GM18867 (cell line): ENCODE results near the gene TIMP3.
"Not testable (repeated sequence)": the region's sequence is repeated elsewhere in the genome, so short reads cannot be mapped to it uniquely, and the experiment has no call there.

ENCODE experiments used
- ATAC-seq: cut with Tn5 transposase; IDR thresholded peaks from one replicate; pipeline ENCODE4 v1.9.1; 2021; ENCODE audit warnings: mild to moderate bottlenecking, moderate library complexity; ENCODE audit not compliant: unreplicated experiment

TIMP3 gene

GRCh38 chr22:32850591-32851517 lies 49.3 kb downstream of the TIMP3 start:
- ATAC-seq = no peak

DNA sequence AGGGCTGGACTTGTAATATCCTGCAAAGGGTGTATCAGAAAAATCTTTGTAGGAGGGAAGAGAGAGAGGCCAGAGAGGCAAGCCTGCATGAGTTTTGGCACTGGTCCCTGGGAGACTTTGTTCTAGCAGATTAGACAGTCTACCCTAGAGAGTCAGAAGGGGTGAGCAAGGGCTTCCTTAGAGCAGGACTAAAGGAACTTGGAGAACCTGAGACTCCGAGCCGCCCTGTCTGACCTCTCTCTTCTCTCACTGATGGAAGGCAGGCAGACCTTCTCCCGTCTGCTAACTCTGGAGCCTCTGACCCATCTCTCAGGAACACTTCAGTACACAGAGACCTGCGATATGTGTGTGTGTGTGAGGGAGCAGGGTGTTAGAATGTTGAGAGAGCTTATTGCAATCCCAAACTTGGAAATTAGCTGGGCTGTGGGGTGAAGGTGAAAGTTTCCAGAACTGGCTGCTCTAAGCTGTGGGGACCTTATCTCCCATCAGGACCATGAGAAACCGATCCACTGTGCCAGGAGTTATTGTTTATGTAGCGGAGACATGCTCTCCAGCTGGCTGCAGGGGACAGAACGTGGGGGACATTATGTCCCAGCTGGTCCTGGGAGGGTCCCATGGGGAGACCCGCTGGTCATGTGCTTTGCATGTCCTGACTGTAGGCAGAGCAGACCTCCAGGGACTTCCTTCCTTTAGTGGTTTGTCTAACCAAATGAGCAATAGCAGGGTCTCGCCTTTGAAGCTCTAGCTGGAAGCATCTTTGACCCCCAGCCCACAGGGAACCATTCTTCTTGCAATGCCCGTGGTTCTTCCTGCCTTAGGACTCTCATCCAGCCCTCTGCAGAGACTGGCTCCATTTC lies 51.1 kb downstream of the TIMP3 start:
- ATAC-seq = no peak

GRCh38 chr22:32853662-32854061 lies 52.2 kb downstream of the TIMP3 start:
- ATAC-seq = no peak

DNA sequence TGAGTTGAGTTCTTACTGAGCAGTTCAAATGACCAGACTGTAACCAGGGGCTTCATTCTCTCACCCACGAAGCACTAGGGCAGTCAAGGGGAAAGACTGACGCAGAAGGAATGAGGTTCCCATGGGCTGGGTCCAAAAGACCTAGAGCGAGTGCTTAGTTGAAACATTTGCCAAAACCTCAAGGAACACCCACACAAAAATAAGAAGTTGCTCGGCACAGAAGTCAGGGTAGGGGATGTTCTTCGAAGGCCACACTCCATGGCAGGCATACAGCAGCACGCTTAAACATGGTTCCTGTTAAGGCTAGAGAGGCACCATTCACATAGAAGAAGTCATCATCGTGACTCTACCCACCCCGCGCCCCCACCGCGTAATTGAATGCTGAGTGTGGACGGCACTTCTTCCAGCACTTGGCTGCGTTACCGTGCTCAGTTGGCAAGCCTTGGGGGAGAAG lies 52.9 kb downstream of the TIMP3 start:
- ATAC-seq = no peak

GRCh38 chr22:32855045-32855756 lies 53.7 kb downstream of the TIMP3 start:
- no peak for ATAC-seq

DNA sequence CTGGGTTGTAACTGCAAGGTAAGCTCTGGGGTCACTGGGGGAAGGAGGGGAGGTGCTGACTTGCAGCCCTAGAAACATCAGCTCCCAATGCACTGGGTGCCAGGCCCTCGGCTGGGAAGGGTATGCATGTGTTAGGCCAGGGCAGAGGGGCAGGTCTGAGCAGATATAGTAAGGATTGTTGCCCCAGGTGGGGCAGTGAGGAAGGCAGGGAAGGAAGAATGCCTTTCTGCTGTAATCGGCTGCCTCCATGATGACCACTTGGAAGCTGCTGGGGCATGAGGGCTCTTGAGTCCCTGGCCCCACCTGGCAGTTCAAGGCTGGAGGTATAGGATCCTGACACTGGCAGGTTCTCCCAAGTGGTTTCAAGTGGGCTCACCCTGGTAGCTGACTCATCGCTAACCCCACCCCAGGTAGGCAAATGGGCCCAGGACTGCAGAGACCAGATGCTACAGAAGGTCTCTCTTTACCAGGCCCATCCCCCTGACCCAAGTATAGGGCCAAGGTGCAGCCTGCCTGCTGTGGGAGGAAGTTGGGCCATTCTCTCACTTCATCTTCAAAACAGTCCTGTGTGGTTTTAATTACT lies 56.7 kb downstream of the TIMP3 start:
- ATAC-seq = no peak

- no peak for ATAC-seq
Observed at GRCh38 chr22:32858957-32859356, 57.5 kb downstream of the TIMP3 start.

GRCh38 chr22:32859743-32860142 lies 58.2 kb downstream of the TIMP3 start:
- no peak for ATAC-seq

DNA sequence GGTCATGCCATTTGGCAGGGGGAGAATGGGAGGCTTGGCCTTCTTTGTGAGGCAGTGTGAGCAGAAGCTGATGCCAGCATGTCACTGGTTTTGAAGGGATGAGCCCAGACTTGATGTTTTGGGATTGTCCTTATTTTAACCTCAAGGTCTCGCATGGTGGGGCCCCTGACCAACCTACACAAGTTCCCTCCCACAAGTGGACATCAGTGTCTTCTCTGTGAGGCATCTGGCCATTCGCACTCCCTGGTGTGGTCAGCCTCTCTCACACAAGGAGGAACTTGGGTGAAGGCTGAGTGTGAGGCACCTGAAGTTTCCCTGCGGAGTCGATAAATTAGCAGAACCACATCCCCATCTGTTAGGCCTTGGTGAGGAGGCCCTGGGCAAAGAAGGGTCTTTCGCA lies 59.8 kb downstream of the TIMP3 start:
- no peak for ATAC-seq

- no peak for ATAC-seq
Observed at GRCh38 chr22:32862083-32862482, 60.6 kb downstream of the TIMP3 start.

DNA sequence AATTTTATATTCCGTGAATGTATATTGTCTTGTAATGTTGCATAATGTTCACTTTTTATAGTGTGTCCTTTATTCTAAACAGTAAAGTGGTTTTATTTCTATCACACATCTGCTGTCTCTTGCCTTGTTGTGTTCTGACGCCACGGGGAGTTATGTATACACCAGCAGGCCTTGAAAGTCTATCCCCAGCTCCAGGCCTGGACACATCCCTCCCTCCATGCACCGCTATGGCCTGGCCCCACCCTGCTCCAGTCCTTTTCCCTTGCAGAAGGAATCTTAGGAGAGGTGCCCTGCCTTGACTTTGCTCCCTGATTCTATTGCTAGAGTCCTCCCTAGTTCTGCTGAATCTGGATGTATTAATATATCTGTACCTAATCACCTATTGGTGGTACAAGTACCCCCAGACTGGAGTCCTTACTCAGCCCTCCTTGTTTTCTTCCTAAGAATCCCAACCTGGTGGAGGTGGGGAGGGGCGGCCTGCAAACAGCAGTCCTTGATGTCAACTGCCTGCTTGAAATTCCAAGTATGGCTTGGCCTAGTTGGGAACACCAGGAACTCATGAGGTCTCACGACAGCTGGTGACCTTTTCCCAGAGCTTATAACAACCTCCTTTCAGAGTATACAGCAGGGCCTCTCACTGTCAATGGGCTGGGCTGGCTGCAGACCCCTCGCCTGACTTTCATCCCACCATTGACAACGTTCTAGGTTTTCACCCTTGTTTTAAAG lies 61.6 kb downstream of the TIMP3 start:
- ATAC-seq = no peak

- no peak for ATAC-seq
Observed at GRCh38 chr22:32864041-32864440, 62.5 kb downstream of the TIMP3 start.

DNA sequence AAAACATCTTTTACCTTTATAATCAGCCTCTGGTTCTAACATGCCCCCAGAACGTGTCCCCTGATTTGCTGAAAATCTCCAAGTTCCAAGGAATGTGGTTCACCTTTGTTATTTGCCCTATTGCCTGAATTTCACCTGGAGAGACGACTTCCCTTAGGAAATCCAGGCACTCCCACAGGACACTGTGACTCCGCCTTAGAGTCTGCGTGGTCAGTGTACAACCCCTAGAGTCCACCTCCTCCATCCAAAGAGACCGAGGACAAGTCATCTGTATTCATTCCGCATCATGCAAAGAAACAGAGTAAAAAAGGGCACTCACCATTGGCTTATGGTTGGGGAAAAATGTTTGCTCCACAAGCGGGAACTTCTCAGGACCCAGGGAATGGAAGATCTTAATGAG lies 63.1 kb downstream of the TIMP3 start:
- ATAC-seq = no peak

GRCh38 chr22:32866953-32867352 lies 65.4 kb downstream of the TIMP3 start:
- no peak for ATAC-seq

DNA sequence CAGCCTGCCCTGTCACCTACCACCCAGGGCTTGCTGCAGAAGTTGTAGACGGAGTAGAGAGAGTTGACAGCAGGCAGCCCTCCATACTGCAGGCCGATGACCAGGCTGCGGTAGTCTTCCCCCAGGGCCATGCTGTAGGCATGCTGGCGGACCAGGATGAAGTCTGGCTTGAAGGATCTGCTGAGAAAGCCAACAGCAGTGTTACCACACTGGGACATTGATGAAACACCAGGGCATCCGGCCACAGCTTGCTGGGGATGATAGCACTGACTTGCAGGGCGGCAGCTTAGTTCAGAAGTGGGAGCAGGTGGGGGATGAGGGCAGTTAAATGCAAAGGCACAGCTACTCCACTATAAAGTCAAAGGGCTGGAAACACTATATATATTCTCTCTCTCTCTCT lies 67.4 kb downstream of the TIMP3 start:
- no peak for ATAC-seq

DNA sequence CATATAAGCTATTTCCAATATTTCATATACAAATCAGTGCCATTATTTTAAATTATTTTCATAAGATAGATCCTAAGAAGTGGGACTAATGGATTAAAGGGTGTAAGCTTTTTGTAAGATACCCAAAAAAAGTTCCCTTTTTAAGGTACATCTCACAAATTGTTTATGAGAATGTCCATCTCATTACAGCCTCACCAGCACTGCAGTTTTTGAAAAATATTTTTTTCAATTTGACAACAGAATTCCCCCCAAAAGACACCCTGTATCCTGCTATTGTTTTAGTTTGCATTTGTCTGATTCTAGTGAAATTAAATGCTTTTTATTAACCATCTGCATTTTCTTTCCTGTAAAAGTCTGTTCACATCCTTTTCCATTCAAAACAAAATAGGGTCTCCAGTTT lies 69.0 kb downstream of the TIMP3 start:
- ATAC-seq = no peak

- ATAC-seq = not testable (repeated sequence)
Observed at GRCh38 chr22:32873604-32874003, 72.1 kb downstream of the TIMP3 start.

DNA sequence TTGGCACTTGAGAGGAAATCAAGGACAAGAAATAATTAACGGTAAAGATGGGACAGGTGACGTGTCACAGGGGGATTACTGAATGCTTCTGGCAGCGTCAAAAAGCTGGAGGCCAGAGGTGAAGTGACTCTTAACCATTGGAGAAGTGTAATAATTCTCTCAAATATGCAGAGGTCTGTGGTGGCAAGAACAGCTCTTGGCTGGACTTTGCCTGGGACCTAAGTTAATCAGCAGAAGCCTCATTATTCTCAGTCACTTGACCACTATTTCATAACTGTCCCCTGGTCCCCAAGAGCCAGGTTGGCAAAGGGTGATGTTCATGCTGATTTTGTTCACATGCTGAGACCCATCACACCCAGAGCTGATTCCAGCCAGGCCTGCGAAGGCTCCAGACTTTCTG lies 72.9 kb downstream of the TIMP3 start:
- ATAC-seq = no peak

DNA sequence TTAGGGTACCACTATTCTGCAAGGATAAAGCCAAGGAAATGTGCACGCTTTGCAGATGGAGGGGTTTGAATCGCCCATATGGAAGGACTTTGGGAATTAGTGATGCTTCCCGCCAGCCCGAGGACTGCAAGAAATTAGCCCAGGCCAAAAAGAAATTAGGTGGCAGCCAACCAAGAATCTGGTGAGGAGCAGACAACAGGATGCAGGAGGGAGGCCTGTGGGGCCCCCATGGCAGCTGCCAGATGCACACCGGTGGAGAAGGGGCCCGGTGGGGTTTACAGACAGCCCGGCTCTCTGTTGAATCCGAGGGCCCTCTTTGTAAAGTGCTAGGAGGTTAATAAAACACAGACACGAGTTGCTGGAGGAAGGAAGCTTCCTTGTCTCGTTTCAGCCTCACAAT lies 73.5 kb downstream of the TIMP3 start:
- no peak for ATAC-seq

GRCh38 chr22:32876516-32876915 lies 75.0 kb downstream of the TIMP3 start:
- no peak for ATAC-seq
